Keratinocyte (primary cell): ENCODE data around the gene DGKI.

Source experiments
- EZH2 ChIP-seq: IDR thresholded peaks from one replicate; pipeline ENCODE4 v1.6.1; 2012; ENCODE audit warnings: inconsistent platforms, mild to moderate bottlenecking, low read length, moderate library complexity
- TF ChIP-seq, protein P1 (sequence below), 3 experiments: IDR thresholded peaks in 1 of 3; conservative IDR thresholded peaks in 1 of 3; optimal IDR thresholded peaks in 1 of 3; 2 replicates in 2 of 3; 3 replicates in 1 of 3; pipeline versions ENCODE3 to v1.5.1; 2011; ENCODE audit warnings: low read length in 3 of 3, mild to moderate bottlenecking in 3 of 3, moderate library complexity in 2 of 3, control low read depth in 1 of 3, inconsistent platforms in 1 of 3; ENCODE audit not compliant: insufficient read depth in 2 of 3; ENCODE audit errors: extremely low read depth in 1 of 3

DNA sequence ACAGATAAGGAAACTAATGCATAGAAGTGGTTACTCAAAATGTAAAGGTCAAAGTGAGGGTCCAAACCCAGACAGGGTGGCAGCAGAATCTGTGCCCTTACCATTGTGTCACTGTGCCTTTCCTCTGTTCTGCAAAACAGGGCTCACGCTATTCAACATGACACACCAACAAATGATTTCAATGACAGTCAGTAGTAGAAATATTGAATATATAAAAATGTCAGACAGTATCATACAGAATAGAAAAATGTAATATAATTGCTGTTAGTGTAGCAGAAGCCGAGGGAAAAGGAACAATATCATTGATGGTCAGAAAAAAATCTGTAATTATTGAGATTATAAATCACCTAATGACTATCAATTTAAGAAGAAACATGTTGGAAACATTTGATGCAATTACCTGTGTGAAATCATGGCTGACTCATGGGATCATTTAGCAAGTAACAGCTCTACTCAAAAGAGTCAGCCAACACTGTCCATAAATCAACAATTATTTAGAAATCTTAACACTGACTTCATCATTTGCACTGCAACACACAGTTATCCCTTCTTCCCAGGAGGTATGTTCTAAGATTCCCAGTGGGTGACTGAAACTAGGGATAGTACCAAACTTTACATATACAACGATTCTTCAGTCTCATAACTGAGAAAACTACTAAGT lies 198.7 kb downstream of the DGKI start:
- TF ChIP-seq, protein P1, sequence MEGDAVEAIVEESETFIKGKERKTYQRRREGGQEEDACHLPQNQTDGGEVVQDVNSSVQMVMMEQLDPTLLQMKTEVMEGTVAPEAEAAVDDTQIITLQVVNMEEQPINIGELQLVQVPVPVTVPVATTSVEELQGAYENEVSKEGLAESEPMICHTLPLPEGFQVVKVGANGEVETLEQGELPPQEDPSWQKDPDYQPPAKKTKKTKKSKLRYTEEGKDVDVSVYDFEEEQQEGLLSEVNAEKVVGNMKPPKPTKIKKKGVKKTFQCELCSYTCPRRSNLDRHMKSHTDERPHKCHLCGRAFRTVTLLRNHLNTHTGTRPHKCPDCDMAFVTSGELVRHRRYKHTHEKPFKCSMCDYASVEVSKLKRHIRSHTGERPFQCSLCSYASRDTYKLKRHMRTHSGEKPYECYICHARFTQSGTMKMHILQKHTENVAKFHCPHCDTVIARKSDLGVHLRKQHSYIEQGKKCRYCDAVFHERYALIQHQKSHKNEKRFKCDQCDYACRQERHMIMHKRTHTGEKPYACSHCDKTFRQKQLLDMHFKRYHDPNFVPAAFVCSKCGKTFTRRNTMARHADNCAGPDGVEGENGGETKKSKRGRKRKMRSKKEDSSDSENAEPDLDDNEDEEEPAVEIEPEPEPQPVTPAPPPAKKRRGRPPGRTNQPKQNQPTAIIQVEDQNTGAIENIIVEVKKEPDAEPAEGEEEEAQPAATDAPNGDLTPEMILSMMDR (optimal IDR thresholded peaks at IDR 0.05 in 1 of 3, IDR thresholded peaks at IDR 0.05 in 1 of 3, conservative IDR thresholded peaks at IDR 0.05 in 1 of 3; ENCODE audit: extremely low read depth in 1 of 3, insufficient read depth in 2 of 3, low read length in 3 of 3): no peak
- no peak for TF ChIP-seq EZH2
